Measurements from ENCODE around the gene IGSF21. TPM values are rescaled to one million over a fixed set of nuclear protein-coding genes. Genes with fewer than 3 reads are reported as not detected.

Gene IGSF21
- total RNA-seq, 1 experiment from 2014 or later: 5.2 TPM

DNA sequence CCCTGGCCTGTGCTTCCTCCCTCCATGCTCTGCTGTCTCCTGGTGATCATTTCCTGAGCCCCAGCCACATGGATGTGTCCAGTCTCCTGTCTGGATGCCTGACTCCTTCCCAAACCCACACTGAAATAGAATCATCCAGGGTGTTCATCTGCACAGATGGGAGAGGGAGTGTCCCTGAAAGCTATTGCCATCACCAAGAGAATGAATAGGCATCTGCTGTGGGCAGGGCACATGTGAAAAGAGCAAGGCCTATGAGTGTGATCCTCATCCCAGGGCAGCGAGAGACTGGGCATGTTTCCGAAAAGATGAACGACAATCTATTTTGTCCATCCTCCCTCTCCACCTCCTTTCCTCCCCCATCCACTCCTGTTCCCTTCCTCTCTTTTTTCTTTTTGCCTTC lies 5.0 kb downstream of the IGSF21 start:
- Histone ChIP-seq H3K27ac (ENCODE audit: insufficient read length, low read depth, low read length) (no peak overlapping the region), H4K8ac (replicated peaks; ENCODE audit: insufficient read length, low read depth, low read length) (no peak overlapping the region), H2BK20ac (ENCODE audit: low read depth, low read length, poor library complexity, severe bottlenecking) (no peak overlapping the region), H3K23ac (ENCODE audit: insufficient read length, low read depth, low read length) (no peak overlapping the region), H3K79me1 (ENCODE audit: insufficient read depth, low read depth, low read length, poor library complexity, severe bottlenecking) (no peaks in the 10 kb centered on the region), H3K9ac (ENCODE audit: extremely low read depth, insufficient read length, low read length) (no peak overlapping the region), H2BK12ac (ENCODE audit: insufficient read length, low read depth, low read length) (no peak overlapping the region), H2AFZ (ENCODE audit: low read length) (no peak overlapping the region), H3K79me2 (ENCODE audit: insufficient read depth, low read length) (peaks cover 2% of the 10 kb centered on the region; the same call in 1 of the 2 replicates), H2BK5ac (ENCODE audit: insufficient read length, low read length) (no peak overlapping the region), H3K18ac (ENCODE audit: insufficient read length, low read depth, low read length) (no peak overlapping the region), H3K4ac (ENCODE audit: low read depth, low read length) (no peak overlapping the region), H3K23me2 (ENCODE audit: insufficient read length, low read depth, low read length, poor library complexity, severe bottlenecking) (peaks cover 34% of the 10 kb centered on the region), H4K20me1 (ENCODE audit: control insufficient read depth, insufficient read depth, insufficient read length) (peaks cover 3% of the 10 kb centered on the region), H4K5ac (ENCODE audit: insufficient read length, low read depth, low read length) (no peak overlapping the region), H3K4me2 (ENCODE audit: insufficient read depth, insufficient read length, low read length) (no peak overlapping the region), H3K9me3 (ENCODE audit: control insufficient read depth, low read depth, low read length) (no peaks in the 10 kb centered on the region), H2AK5ac (ENCODE audit: insufficient read length, low read length) (no peak overlapping the region), H3K14ac (ENCODE audit: insufficient read depth, low read length) (no peak overlapping the region), H2BK15ac (ENCODE audit: low read depth, low read length) (no peak overlapping the region), H3T11ph (ENCODE audit: low read length) (no peak overlapping the region), H4K91ac (ENCODE audit: insufficient read length, low read depth, low read length) (no peak overlapping the region), H3K56ac (ENCODE audit: insufficient read length, low read depth, low read length) (no peak overlapping the region), H3K27me3 (ENCODE audit: insufficient read depth, low read length) (peaks cover 14% of the 10 kb centered on the region; the same call in 1 of the 2 replicates), H3K4me1 (ENCODE audit: insufficient read depth, low read length) (peaks cover 5% of the 10 kb centered on the region; the same call in 1 of the 2 replicates), H2BK120ac (ENCODE audit: low read depth, low read length, poor library complexity, severe bottlenecking) (no peak overlapping the region)
- TF ChIP-seq, protein P1, sequence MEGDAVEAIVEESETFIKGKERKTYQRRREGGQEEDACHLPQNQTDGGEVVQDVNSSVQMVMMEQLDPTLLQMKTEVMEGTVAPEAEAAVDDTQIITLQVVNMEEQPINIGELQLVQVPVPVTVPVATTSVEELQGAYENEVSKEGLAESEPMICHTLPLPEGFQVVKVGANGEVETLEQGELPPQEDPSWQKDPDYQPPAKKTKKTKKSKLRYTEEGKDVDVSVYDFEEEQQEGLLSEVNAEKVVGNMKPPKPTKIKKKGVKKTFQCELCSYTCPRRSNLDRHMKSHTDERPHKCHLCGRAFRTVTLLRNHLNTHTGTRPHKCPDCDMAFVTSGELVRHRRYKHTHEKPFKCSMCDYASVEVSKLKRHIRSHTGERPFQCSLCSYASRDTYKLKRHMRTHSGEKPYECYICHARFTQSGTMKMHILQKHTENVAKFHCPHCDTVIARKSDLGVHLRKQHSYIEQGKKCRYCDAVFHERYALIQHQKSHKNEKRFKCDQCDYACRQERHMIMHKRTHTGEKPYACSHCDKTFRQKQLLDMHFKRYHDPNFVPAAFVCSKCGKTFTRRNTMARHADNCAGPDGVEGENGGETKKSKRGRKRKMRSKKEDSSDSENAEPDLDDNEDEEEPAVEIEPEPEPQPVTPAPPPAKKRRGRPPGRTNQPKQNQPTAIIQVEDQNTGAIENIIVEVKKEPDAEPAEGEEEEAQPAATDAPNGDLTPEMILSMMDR (conservative IDR thresholded peaks at IDR 0.05): no peak
- Mint-ChIP-seq H3K36me3 (ENCODE audit: insufficient read depth in 1 of 3, low read depth in 3 of 3) (no peaks in the 10 kb centered on the region), H3K27me3 (ENCODE audit: low read depth) (peaks cover 87% of the 10 kb centered on the region), H3K9me3 (peaks cover 0 to 3% of the 10 kb centered on the region in 2 experiments; a peak in 2 of 5 replicates), H3K4me1 (peaks cover 26 to 33% of the 10 kb centered on the region in 2 experiments), H3K4me3 (no peak overlapping the region), H3K27ac (no peak overlapping the region)
- DNase-seq: no peak
- WGBS (ENCODE audit: extremely low coverage, insufficient read length, low lambda C conversion rate): no CpG with 5 or more reads among the region's 3 CpGs

Data from H9 (cell line).